ENCODE measurements around the gene ATP11A.
A peak's percentile ranks its signal among the peaks of the same experiment; 100 is the strongest.

The ATP11A gene

GRCh38 chr13:112744168-112745021, 54.6 kb downstream of the ATP11A start:
- no peak for DNase-seq

- no peak for DNase-seq
Measured at GRCh38 chr13:112746044-112746443, 56.2 kb downstream of the ATP11A start.

GRCh38 chr13:112747256-112747655, 57.4 kb downstream of the ATP11A start:
- no peak for DNase-seq

- DNase-seq, result no peak
Measured at GRCh38 chr13:112748947-112749735, 59.3 kb downstream of the ATP11A start.

GRCh38 chr13:112750570-112750969, 60.7 kb downstream of the ATP11A start:
- no peak for DNase-seq

- DNase-seq, result no peak
Measured at GRCh38 chr13:112751617-112752016, 61.8 kb downstream of the ATP11A start.

GRCh38 chr13:112752211-112752610, 62.4 kb downstream of the ATP11A start:
- no peak for DNase-seq

- DNase-seq, result no peak
Measured at GRCh38 chr13:112752711-112753541, 63.1 kb downstream of the ATP11A start.

GRCh38 chr13:112753833-112754232, 64.0 kb downstream of the ATP11A start:
- DNase-seq, result no peak

- no peak for DNase-seq
Measured at GRCh38 chr13:112754281-112755025, 64.6 kb downstream of the ATP11A start.

GRCh38 chr13:112755331-112755730, 65.5 kb downstream of the ATP11A start:
- no peak for DNase-seq

- DNase-seq, result no peak
Measured at GRCh38 chr13:112756081-112756480, 66.2 kb downstream of the ATP11A start.

GRCh38 chr13:112756511-112756966, 66.7 kb downstream of the ATP11A start:
- no peak for DNase-seq

GRCh38 chr13:112756967-112757758, 67.3 kb downstream of the ATP11A start:
- no peak for DNase-seq

GRCh38 chr13:112757759-112758086, 67.9 kb downstream of the ATP11A start:
- DNase-seq, result no peak

- DNase-seq, result peak; percentile 45
Measured at GRCh38 chr13:112759053-112759452, 69.2 kb downstream of the ATP11A start.

- DNase-seq, result no peak
Measured at GRCh38 chr13:112759827-112760226, 70.0 kb downstream of the ATP11A start.

- no peak for DNase-seq
Measured at GRCh38 chr13:112760435-112760834, 70.6 kb downstream of the ATP11A start.

- DNase-seq, result no peak
Measured at GRCh38 chr13:112760931-112761330, 71.1 kb downstream of the ATP11A start.

GRCh38 chr13:112761701-112762689, 72.2 kb downstream of the ATP11A start:
- no peak for DNase-seq

Measured in GF-D8 (cell line).